ENCODE data around the gene TTBK2. TPM values are rescaled to one million over a fixed set of nuclear protein-coding genes. Genes with fewer than 3 reads are reported as not detected.

TTBK2 gene
- total RNA-seq, 1 donor: 15.2 TPM

DNA sequence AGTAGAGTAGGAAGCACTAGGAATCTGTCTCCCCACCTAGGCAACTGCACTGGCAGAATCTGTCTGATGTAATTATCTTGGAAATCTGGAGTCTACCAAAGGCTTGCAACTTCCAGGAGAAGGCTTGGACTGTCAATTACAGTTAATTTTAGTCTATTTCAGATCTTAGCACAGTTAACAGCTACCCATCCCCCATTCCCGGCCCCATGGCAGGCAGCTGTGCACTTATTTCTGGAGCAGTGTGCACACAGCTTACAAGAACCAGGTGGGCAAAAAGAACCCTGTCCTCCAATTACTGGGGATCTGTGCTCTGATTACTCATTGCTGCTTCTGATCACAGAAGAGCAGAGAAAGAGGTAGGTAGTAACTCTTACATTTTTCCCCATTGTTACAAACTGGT lies 171.3 kb downstream of the TTBK2 start:
- no peaks in the 10 kb centered on the region for H3K9me3 ChIP-seq (ENCODE audit: low read depth, low read length)
- no peaks in the 10 kb centered on the region for H3K79me2 ChIP-seq (ENCODE audit: insufficient read depth, low read length)
- H4K20me1 ChIP-seq (ENCODE audit: insufficient read depth, low read length): no peaks in the 10 kb centered on the region
- H2AFZ ChIP-seq (ENCODE audit: low read length): no peak overlapping the region
- no peaks in the 10 kb centered on the region for H3K27me3 ChIP-seq (ENCODE audit: insufficient read depth, low read length)
- H3K4me1 ChIP-seq (ENCODE audit: insufficient read depth, low read length): no peaks in the 10 kb centered on the region
- H3K27ac ChIP-seq (ENCODE audit: low read depth, low read length): no peak overlapping the region
- H3K4me3 ChIP-seq (ENCODE audit: insufficient read depth, low read length): no peak overlapping the region
- TF ChIP-seq, protein P1, sequence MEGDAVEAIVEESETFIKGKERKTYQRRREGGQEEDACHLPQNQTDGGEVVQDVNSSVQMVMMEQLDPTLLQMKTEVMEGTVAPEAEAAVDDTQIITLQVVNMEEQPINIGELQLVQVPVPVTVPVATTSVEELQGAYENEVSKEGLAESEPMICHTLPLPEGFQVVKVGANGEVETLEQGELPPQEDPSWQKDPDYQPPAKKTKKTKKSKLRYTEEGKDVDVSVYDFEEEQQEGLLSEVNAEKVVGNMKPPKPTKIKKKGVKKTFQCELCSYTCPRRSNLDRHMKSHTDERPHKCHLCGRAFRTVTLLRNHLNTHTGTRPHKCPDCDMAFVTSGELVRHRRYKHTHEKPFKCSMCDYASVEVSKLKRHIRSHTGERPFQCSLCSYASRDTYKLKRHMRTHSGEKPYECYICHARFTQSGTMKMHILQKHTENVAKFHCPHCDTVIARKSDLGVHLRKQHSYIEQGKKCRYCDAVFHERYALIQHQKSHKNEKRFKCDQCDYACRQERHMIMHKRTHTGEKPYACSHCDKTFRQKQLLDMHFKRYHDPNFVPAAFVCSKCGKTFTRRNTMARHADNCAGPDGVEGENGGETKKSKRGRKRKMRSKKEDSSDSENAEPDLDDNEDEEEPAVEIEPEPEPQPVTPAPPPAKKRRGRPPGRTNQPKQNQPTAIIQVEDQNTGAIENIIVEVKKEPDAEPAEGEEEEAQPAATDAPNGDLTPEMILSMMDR (IDR thresholded peaks at IDR 0.05; ENCODE audit: extremely low read depth, low read depth, low read length): no peak
- H3K4me2 ChIP-seq (ENCODE audit: insufficient read depth, low read length): no peak overlapping the region
- DNase-seq (ENCODE audit: insufficient read length, low spot score, missing footprints): no peak
- peaks cover 7% of the 10 kb centered on the region for H3K36me3 ChIP-seq (ENCODE audit: insufficient read depth, low read length)

DNA sequence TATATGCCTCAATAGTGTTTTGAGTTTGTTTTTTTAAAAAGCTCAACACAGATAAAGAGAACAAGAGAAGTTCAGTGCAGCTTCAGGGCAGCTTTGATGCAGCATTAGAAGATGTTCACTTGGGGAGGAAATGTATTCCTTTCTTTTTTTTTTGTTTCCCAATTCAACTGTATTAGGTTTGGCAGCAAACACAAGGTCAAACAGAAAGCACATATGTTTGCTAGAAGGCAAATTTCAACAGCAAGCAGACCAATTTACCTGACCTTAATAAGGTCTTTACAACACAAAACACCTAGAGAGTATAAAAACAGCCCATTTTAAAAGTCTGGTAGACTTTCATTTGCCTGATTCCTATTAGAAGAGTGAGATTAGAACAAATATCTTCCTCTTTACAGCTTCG lies 176.4 kb downstream of the TTBK2 start:
- H3K4me2 ChIP-seq (ENCODE audit: insufficient read depth, low read length): no peak overlapping the region
- no peaks in the 10 kb centered on the region for H3K4me1 ChIP-seq (ENCODE audit: insufficient read depth, low read length)
- H2AFZ ChIP-seq (ENCODE audit: low read length): no peak overlapping the region
- no peak for DNase-seq (ENCODE audit: insufficient read length, low spot score, missing footprints)
- H3K4me3 ChIP-seq (ENCODE audit: insufficient read depth, low read length): no peak overlapping the region
- no peaks in the 10 kb centered on the region for H3K79me2 ChIP-seq (ENCODE audit: insufficient read depth, low read length)
- no peaks in the 10 kb centered on the region for H3K36me3 ChIP-seq (ENCODE audit: insufficient read depth, low read length)
- no peaks in the 10 kb centered on the region for H3K27me3 ChIP-seq (ENCODE audit: insufficient read depth, low read length)
- no peaks in the 10 kb centered on the region for H4K20me1 ChIP-seq (ENCODE audit: insufficient read depth, low read length)
- TF ChIP-seq, protein P1 (IDR thresholded peaks at IDR 0.05; ENCODE audit: extremely low read depth, low read depth, low read length): no peak
- no peak overlapping the region for H3K27ac ChIP-seq (ENCODE audit: low read depth, low read length)
- no peaks in the 10 kb centered on the region for H3K9me3 ChIP-seq (ENCODE audit: low read depth, low read length)

DNA sequence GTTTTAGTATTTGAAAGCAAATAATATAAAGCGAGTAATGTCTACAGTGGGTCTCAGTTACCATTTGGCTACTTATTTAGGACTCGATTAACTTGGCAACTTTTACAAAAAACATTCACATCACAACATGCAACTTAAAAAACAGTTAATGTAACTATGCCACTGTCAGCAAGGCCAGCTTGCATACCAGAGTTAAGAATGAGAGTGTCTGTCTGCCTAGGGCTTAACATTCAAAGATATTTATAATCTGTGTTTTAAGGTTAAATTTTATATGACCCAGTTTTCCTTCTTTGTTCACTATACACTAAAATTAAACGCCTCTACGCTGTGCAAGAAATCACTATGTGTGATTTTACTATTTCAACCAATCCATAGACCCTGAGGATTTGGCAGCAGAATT lies 178.4 kb downstream of the TTBK2 start:
- DNase-seq (ENCODE audit: insufficient read length, low spot score, missing footprints): no peak
- no peaks in the 10 kb centered on the region for H3K36me3 ChIP-seq (ENCODE audit: insufficient read depth, low read length)
- no peaks in the 10 kb centered on the region for H3K79me2 ChIP-seq (ENCODE audit: insufficient read depth, low read length)
- no peak overlapping the region for H3K4me3 ChIP-seq (ENCODE audit: insufficient read depth, low read length)
- no peaks in the 10 kb centered on the region for H4K20me1 ChIP-seq (ENCODE audit: insufficient read depth, low read length)
- H3K27ac ChIP-seq (ENCODE audit: low read depth, low read length): no peak overlapping the region
- H3K9me3 ChIP-seq (ENCODE audit: low read depth, low read length): no peaks in the 10 kb centered on the region
- H3K4me2 ChIP-seq (ENCODE audit: insufficient read depth, low read length): no peak overlapping the region
- peaks cover 5% of the 10 kb centered on the region for H3K4me1 ChIP-seq (ENCODE audit: insufficient read depth, low read length)
- TF ChIP-seq, protein P1 (IDR thresholded peaks at IDR 0.05; ENCODE audit: extremely low read depth, low read depth, low read length): no peak
- no peak overlapping the region for H2AFZ ChIP-seq (ENCODE audit: low read length)
- H3K27me3 ChIP-seq (ENCODE audit: insufficient read depth, low read length): no peaks in the 10 kb centered on the region

DNA sequence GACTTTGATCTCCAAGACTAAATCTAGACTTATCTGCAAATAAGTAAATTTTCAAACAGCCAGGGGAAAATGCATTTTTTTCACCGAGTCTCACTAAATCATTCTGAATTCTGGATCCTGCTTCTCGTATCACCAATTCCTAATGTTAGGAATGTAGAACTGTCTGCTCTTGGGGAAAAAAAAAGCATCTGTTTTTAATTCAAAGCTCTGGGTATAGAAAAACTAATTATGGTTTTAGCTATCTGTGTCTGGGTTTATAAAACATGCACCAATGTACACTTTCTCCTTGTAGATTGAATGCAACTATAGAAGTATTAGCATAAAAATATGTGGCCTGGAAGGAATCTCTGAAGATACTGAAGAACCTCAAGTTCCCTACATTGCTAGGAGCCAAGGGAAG lies 178.9 kb downstream of the TTBK2 start:
- Histone ChIP-seq H3K79me2 (ENCODE audit: insufficient read depth, low read length) (peaks cover under 1% of the 10 kb centered on the region), H3K36me3 (ENCODE audit: insufficient read depth, low read length) (no peaks in the 10 kb centered on the region), H4K20me1 (ENCODE audit: insufficient read depth, low read length) (no peaks in the 10 kb centered on the region), H3K4me1 (ENCODE audit: insufficient read depth, low read length) (peaks cover 6% of the 10 kb centered on the region), H2AFZ (ENCODE audit: low read length) (no peak overlapping the region), H3K4me3 (ENCODE audit: insufficient read depth, low read length) (no peak overlapping the region), H3K27ac (ENCODE audit: low read depth, low read length) (no peak overlapping the region), H3K9me3 (ENCODE audit: low read depth, low read length) (no peaks in the 10 kb centered on the region), H3K4me2 (ENCODE audit: insufficient read depth, low read length) (no peak overlapping the region), H3K27me3 (ENCODE audit: insufficient read depth, low read length) (no peaks in the 10 kb centered on the region)
- TF ChIP-seq, protein P1 (IDR thresholded peaks at IDR 0.05; ENCODE audit: extremely low read depth, low read depth, low read length): no peak
- DNase-seq (ENCODE audit: insufficient read length, low spot score, missing footprints): no peak

Measured in osteoblast (primary cell).